GM12865 (cell line): ENCODE data around the gene GRAMD4.

Source experiments
- DNase-seq: peaks from one replicate; pipeline ENCODE4 v3.0.0; 2010; ENCODE audit warnings: low read depth
- H3K4me3 ChIP-seq: 2 replicates; pipeline ENCODE4 v1.5.1; 2011; ENCODE audit warnings: mild to moderate bottlenecking, low read depth, low read length, control low read depth
- CTCF ChIP-seq: IDR thresholded peaks from 2 replicates; pipeline ENCODE4 v1.5.1; 2011; ENCODE audit warnings: low read length, control low read depth, low read depth, inconsistent platforms; ENCODE audit not compliant: insufficient read depth; ENCODE audit errors: missing control alignments

Gene GRAMD4

GRCh38 chr22:46578824-46579561, 41.2 kb upstream of the GRAMD4 start:
- H3K4me3 ChIP-seq = no peak overlapping the region
- no peak for TF ChIP-seq CTCF
- DNase-seq = no peak

GRCh38 chr22:46579751-46580449, 40.3 kb upstream of the GRAMD4 start:
- DNase-seq = no peak
- TF ChIP-seq CTCF = no peak
- no peak overlapping the region for H3K4me3 ChIP-seq

- H3K4me3 ChIP-seq = no peak overlapping the region
- DNase-seq = no peak
- TF ChIP-seq CTCF = no peak
These were observed 39.1 kb upstream of the GRAMD4 start for GRCh38 chr22:46580940-46581537.

- DNase-seq = no peak
These were observed 38.5 kb upstream of the GRAMD4 start for GRCh38 chr22:46581538-46582244.

GRCh38 chr22:46582281-46582933, 37.8 kb upstream of the GRAMD4 start:
- H3K4me3 ChIP-seq = no peak overlapping the region
- no peak for DNase-seq
- no peak for TF ChIP-seq CTCF

More at GRCh38 chr22:46581538-46582244, 38.5 kb upstream of the GRAMD4 start:
- no peak for TF ChIP-seq CTCF
- no peak overlapping the region for H3K4me3 ChIP-seq

GRCh38 chr22:46583571-46583970, 36.6 kb upstream of the GRAMD4 start:
- DNase-seq = no peak
- H3K4me3 ChIP-seq = no peak overlapping the region
- no peak for TF ChIP-seq CTCF
